HG03521 (cell line): ENCODE results near the gene TBKBP1.

ENCODE experiments used
- ATAC-seq: cut with Tn5 transposase; IDR thresholded peaks from one replicate; pipeline ENCODE4 v1.9.1; 2021; ENCODE audit warnings: mild to moderate bottlenecking, moderate library complexity; ENCODE audit not compliant: unreplicated experiment

Gene TBKBP1

DNA sequence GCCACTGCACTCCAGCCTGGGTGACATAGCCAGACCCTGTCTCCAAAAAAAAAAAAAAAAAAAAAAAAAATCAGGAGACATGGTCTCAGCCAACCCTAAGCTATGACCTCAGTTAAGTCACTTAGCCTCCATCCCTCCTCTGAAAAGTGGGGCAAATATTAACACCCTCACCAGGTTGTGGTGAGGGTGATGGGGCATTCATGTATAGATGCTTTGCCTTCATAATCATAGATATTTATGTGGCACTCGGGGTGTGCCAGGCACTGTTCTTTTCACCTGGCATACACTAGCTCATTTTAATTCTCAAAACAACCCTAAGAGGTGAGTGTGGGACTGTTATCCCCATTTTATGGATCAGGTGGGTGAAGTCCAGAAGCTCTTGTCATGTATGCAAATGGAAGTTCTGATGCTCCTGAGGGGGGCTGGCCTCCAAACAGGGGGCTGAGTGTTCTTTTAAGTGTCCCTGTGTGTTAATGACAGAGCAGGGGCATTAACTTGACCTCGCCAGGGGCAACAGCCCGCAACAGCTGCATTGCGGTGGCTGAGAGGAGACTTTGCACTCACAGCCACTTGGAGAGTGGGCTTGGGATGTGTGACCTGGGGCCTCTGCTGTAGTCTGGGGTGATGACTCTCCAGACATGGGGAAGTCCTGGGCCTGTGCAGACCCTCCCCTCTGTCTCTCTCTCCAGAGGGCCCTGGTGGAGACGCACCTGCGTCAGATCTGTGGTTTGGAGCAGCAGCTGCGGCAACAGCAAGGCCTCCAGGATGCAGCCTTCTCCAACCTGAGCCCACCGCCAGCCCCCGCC, 4.1 kb downstream of the TBKBP1 start:
- no peak for ATAC-seq

DNA sequence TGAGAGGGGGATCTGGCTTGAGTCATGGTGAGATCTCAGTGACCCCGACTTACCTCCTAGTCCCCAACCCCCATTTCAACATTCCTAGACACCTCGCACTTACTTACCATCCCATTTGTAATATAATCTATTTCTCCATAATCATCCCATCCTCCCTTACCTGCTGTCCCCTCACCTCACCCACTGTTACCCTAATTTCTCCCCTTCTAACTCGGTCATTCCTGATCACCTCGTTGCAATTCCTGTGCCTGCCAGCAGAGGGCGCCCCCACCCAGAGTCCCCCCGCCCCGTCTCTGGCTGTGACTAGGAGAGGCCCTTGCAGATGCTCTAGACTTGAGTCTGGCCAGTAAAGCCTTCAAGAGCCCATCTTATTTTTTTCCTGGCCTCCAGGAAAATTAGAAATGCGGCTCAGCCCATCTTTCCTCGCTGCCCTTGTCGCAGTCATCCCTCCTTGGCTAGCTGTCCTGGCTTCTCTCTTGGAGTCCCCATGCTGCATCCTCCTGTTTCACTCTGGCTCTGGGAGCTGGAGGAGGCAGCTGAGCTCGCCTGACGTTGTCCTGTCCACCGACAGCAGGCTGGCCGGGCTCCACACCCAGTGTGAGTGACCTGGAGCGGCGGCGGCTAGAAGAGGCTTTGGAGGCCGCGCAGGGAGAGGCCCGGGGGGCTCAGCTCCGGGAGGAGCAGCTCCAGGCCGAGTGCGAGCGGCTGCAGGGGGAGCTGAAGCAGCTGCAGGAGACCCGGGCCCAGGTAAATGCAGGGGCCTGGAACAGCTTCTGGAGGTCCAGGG, 5.0 kb downstream of the TBKBP1 start:
- ATAC-seq: no peak

DNA sequence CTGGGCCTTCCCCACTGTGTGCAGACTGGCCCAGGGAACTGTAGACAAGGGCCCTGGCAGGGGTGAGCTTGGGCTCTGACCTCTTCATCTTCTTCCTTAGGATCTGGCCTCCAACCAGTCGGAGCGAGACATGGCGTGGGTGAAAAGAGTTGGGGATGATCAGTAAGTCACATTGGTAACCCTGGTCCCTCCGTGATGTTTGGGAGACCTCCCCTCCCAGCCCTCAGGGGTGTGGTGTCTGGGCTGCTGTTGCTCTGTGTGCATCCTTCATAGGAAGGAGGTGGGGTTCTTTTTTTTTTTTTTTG, 5.5 kb downstream of the TBKBP1 start:
- no peak for ATAC-seq

DNA sequence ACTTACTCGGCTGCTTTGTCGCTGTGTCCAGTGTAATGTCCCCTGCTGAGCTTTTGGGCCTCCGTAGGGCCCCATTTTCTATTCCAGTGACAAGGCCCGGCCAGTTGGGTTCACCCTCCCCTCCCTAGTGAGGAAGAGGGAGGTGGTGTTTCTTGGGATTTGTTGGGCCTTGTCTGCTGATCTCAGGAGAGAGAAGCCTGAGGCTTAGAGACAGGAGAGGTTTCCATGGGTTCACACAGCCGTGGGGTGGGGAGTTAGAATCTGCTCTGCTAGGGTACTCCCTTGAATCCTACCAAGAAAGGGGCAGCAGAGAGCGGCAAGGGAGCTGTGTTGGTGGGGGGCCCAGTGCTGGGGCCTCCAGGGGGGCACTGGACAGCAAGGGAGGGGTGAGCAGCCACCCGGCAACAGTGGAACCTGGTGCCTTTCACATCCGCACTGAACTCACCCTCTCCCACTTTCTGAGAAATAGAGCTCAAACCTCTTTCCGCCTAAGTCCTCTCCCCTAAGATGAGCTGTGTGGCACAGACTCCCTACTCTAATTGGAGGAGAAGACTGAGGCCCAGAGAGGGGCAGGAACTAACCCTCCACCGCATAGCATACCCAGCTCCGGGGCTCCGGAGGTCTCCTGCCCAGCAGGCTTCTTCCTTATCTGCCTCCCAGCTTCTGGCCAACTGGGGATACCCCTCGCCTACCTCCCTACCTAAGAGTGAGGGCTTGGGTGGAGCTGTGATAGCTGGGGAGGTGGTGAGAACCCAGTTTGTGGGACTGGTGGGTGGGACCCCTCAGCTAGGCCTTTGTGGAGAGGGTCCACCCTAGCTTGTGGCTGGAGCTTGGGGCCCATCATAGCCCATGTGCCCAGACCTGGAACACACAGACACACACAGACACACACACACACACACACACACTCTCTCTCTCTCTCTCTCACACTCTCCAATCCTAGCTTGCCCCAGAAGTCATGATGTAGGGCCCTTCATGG, 6.8 kb downstream of the TBKBP1 start:
- ATAC-seq: no peak

DNA sequence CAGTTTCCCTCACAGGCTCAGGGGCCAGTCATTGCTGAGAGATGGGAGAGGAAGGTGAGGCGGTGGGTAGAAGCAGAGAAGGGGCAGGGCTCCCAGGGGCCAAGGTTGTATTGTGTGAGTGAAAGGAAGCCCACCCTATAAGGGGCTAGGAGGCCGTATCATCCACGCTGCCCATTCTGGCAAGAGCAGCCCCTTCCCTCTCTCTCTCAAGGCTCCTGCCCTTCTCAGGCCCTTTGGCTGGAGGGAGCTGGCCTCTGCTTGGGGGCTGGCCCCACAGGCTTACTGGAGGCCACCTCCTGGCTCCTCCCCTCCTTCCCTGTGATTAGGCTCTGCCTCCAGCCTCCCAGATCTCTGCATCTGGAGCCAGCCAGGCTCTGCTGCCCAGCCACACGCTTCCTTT, 7.6 kb downstream of the TBKBP1 start:
- ATAC-seq: no peak

DNA sequence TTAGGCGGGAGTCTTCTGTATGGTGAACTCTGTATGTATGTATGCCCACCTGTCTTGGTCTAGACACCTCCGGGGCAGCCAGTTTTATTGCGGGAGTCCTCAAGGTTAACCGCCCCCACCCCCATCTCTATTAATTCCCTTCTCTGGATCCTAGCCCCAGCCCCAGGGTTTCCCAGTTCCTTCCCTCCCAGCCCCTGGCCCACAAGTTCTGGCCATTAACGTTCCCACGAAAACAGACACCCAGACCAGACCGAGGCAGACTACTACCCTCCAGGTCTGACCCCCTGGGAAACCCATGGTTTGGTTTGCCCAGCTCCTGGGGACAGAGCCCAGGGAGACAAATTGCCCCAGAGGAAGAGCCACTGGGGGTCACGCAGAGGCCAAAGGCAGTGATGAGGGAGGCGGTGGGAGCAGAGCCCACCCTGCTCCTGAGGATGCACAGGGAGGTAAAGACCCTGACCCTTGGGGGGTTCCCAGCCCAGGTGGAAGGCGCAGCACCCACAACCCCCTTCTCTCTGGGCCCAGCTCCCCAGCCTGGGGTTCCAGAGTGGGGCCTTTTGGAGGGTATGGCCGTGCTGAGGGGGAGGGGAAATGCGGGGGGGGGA, 8.5 kb downstream of the TBKBP1 start:
- ATAC-seq: no peak

DNA sequence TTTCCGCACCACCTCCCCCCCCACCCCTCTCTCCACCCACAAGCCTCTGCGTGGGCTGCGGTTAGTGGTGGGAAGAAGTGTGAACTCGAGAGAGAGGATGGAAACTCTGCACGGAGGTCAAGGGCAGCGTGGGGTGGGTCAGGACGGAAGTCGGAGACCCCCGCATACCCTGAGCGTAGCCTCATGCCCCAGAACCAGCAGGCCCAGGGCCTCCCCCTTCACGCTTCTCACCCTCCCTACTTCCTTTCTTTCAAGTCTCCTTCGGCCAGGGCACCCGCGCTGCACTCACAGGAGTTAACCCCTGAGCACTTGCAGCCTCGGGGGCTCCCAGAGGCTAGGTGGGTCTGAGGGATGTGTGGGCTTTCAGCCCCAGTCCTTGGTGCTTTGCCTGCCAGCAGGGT, 9.2 kb downstream of the TBKBP1 start:
- no peak for ATAC-seq

DNA sequence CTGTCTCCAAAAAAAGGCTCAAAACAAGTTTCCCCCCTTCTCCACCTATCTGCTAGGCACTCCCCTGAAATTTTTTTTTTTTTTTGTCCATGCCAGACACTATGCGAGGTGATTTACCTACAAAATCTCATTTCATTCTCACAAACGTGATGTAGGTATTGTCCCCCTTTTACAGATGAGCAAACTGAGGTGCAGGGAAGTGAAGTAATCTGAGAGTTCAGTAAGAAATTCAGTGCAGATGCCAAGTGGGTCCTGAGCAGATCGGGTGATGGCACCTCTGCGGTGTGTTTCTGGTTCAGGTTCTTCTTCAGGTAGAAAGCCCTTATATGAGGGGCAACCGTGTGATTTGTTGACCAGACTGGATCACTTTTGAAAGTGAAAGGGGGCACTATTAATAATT, 9.7 kb downstream of the TBKBP1 start:
- ATAC-seq: no peak

DNA sequence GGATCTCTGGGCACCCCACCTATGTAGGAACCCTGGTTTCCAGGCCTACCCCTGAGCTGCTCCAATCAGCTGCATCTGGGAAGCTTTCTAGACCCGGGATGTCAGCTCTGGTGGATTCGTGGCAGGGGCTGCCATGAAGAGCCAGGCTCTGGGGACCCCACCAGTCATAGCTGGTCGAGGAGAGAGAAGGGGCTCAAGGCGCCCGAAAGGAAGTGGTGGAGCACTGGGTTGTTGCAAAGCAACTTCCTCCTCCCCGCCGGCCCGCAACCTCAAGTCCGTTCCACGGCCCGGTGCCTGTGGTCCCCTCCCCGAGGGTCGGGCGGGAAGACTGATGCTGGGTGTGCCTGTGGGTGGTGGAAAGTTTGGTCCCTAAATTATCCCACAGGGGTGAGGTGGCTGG, 10.2 kb downstream of the TBKBP1 start:
- no peak for ATAC-seq

DNA sequence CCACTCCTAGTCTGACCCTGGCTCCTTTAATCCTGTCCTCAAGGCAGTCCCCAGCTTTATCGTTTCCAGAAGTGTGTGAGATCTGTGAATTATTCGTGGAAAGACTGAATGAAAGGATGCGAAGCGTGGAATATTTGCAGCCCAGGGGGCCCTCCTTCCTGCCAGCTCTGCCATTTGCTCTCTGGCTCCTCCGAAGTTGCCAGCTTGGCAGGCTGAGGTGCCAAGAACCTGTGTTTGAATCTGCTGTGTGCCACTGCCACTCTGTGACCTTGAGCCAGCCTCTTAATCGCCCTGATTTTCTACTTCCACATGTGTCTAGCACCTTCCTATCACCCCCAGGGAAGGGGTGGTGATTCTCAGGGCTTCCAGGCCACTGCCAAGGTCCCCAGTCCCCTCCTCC, 10.8 kb downstream of the TBKBP1 start:
- ATAC-seq: no peak

DNA sequence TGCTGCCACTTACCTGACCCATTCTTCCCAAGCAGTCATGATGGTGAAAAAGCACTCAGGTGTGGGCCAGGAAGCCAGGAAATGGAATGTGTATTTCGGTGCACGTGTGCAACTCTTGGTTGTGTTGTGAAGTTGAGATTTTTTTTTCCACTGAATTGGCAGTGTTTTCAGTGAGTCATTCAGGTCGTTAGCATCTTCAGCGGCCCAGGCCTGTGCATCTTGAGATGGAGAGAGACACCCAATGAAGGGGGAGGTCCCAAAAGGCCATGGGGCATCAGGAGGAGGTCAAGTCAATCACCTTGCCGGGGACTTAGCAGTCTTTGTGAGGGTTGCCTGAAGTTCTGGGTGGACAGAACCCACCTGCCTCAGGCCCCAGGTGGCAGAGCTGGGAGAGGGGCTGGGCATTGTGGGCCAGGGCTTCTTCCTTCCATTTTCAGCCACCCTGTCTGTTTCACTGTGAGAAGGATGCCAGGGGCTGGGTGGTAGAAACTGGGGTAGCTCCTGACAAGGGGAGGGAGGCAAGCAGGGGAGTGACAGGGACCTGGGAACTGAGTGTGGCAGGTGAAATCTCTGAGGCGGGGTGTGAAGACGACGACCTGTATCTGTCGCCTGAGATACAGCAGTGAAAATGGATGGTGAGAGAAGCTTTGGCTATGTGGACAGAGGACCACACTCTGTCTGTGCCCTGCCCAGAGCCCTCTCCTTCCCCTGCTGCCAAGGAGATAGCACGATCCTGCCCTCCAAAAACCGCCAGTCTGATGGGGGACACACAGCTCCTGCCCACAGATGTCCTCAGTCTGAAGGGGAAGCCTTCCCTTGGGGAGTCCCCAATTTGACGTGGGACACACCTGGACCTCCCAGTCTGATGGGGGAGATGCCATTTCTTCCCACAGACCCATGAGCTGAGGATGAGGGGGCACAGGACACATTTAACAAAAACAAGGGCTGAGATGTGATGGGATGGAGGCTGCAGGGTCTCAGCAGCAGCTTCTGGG, 11.9 kb downstream of the TBKBP1 start:
- no peak for ATAC-seq

DNA sequence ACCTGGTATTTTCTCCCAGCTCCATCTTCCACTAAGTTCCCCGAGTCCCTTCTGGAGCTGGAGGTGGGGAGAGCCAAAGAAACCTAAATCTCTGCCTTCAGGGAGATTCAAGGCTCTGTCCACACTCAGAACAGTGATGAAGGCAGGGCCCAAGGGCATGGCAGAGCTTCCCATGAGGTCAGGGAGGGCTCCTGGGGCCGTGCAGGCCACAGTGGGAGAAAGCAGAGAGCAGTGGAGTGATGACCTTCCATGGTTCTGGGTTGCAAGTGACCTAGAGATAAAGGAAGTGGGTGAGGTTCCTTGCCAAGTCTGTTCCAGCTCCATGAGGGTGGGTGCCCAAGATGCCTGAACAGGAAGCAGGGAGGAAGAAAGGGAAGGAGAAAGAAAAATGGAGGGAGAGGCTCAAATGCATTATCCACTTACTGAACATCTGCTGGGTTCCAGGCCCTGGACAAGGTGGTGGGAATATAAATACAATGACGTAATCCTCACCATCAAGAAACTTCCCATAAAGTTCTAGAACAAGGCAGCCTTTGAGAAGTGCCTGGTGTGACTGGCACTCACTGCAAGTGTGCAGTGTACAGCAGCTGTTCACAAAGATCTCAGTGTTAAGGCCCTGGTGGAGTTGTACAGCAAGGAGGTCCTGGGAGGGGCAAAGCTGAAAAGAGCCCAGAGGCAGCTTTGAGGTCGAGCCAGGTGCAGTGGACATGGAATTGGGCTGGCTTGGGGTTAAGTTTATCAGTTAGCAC, 13.3 kb downstream of the TBKBP1 start:
- ATAC-seq: no peak

DNA sequence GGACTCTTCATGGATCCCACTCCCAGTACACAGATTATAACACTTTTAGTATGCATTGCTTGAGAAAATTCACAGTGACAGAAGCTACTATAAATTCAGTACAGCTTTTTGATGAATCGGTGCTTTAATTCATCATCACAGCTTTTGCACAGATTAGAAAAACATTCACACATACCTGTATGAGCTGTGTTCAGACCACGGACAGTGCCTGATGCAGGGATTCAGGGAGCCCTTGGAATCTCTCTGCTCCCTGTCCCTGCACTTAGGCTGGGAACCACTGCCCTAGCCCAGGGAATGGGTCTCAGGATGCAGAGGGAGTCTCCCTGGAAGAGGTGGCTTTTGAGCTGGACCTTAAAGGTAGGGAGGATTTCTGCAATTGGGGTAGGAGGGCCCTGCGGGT, 13.9 kb downstream of the TBKBP1 start:
- no peak for ATAC-seq

DNA sequence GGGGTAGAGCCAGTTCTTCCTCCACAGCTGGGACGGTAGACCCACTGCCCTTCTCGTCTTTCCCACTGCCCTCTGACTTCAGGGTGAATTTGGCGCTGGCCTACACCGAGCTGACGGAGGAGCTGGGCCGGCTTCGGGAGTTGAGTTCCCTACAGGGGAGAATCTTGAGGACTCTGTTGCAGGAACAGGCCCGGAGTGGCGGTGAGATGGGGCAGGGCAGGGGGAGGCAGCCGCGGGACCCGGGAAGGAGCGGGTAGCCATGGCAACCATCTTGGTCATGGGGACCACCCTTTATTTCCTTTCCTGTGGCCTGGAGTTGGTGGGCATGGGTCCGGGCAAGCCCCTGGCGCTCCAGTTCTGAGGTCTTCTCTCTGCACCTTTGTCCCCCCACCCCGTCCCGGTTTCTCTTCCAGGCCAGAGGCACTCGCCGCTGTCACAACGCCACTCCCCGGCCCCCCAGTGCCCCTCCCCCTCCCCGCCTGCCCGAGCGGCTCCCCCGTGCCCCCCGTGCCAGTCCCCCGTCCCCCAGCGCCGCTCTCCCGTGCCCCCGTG, 14.4 kb downstream of the TBKBP1 start:
- ATAC-seq: no peak

DNA sequence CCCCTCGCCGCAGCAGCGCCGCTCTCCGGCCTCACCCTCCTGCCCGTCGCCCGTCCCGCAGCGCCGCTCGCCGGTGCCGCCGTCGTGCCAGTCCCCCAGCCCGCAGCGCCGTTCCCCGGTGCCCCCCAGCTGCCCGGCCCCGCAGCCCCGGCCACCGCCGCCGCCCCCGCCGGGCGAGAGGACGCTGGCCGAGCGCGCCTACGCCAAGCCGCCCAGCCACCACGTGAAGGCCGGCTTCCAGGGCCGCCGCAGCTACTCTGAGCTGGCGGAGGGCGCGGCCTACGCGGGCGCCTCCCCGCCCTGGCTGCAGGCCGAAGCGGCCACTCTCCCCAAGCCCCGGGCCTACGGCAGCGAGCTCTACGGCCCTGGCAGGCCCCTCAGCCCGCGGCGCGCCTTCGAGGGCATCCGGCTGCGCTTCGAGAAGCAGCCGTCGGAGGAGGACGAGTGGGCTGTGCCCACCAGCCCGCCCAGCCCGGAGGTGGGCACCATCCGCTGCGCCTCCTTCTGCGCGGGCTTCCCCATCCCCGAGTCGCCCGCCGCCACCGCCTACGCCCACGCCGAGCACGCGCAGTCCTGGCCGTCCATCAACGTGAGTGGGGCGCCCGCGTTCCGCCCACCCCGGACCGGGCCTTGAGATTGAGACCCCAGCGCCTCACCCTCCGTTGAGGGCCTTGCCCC, 15.0 kb downstream of the TBKBP1 start:
- no peak for ATAC-seq

DNA sequence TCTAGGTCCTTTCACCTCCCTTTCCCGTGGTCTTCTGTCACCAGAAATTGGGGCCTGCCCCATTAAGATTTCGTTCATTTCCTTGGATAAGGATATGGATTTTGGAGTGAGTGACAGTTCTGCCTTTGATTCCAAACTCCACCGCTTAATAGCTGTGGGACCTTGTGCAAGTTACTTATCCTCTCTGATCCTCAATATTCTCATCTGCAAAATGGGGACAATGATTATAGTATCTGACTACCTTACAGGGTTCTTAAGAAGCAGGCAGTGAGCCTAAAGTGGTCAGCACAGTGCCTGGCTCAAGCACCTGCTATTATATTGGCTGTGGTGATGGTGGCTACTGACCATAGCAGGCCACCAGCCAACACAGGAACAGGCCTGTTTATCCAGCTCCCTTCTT, 15.6 kb downstream of the TBKBP1 start:
- ATAC-seq: no peak

DNA sequence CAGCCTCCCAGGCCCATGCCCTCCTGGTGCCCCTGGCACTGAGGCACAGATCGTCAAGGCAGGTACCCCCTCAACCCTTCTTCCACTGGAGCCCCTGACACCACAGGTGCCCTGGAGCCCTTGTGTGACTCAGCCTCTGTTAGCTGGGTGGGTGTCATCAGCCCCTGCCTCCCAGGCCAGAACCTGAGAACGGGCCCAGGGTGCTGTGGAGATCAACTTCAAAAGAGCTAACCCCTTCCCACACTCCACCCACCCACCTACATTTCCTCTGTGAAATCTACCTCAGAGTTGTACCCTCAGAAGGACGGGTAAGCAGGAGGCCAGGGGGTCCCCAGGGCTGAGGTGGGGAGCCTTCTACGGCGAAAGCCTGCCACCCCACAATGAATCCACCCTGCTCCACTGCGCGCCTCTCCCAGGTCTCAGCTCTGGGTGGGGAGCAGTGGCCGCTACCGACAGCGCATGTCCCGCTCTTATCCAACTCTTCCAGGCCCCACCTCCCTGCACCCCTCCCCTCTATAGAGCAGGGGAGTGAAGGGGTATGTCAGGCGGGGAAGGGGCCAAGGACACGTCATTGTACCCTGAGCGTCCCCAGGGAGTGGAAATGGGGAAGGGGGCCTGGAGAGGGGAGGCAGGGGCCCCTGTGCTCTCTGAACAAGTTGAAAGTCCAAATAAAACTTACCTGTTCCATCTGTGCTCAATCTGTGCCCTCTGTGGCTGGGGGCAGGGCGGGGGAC, 17.6 kb downstream of the TBKBP1 start:
- no peak for ATAC-seq
